ENCODE results near the gene RAB7B.
A peak's percentile ranks its signal among the peaks of the same experiment; 100 is the strongest.

Gene RAB7B

GRCh38 chr1:205993068-205993467, 10.1 kb downstream of the RAB7B start:
- no peak for DNase-seq

- no peak for DNase-seq
These were observed 10.8 kb downstream of the RAB7B start for GRCh38 chr1:205992218-205992882.

- DNase-seq: no peak
These were observed 12.0 kb downstream of the RAB7B start for GRCh38 chr1:205991237-205991636.

GRCh38 chr1:205990226-205990625, 13.0 kb downstream of the RAB7B start:
- no peak for DNase-seq

- no peak for DNase-seq
These were observed 13.4 kb downstream of the RAB7B start for GRCh38 chr1:205989786-205990185.

- DNase-seq: no peak
These were observed 14.6 kb downstream of the RAB7B start for GRCh38 chr1:205988585-205988995.

- DNase-seq: no peak
These were observed 16.3 kb downstream of the RAB7B start for GRCh38 chr1:205986861-205987260.

- DNase-seq: peak in 1 of 2 donors; percentile 10
These were observed 16.9 kb downstream of the RAB7B start for GRCh38 chr1:205986292-205986691.

GRCh38 chr1:205985330-205986005, 17.7 kb downstream of the RAB7B start:
- DNase-seq: no peak

GRCh38 chr1:205983925-205984725, 19.1 kb downstream of the RAB7B start:
- DNase-seq: peak; percentile 73 to 76

- no peak for DNase-seq
These were observed 21.9 kb downstream of the RAB7B start for GRCh38 chr1:205981257-205981656.

GRCh38 chr1:205980237-205980870, 22.8 kb downstream of the RAB7B start:
- no peak for DNase-seq

- DNase-seq: no peak
These were observed 23.9 kb downstream of the RAB7B start for GRCh38 chr1:205979301-205979700.

GRCh38 chr1:205978676-205979075, 24.5 kb downstream of the RAB7B start:
- no peak for DNase-seq

- peak; percentile 81 to 83 for DNase-seq
These were observed 25.7 kb downstream of the RAB7B start for GRCh38 chr1:205977402-205978014.

GRCh38 chr1:205976708-205977401, 26.3 kb downstream of the RAB7B start:
- DNase-seq: peak in 1 of 2 donors; percentile 27

GRCh38 chr1:205976036-205976435, 27.2 kb downstream of the RAB7B start:
- DNase-seq: no peak

- DNase-seq: no peak
These were observed 27.7 kb downstream of the RAB7B start for GRCh38 chr1:205975387-205975998.

- no peak for DNase-seq
These were observed 28.5 kb downstream of the RAB7B start for GRCh38 chr1:205974712-205975111.

- DNase-seq: no peak
These were observed 29.6 kb downstream of the RAB7B start for GRCh38 chr1:205973377-205974232.
